ENCODE measurements around the gene TSACC. TPM values are rescaled to one million over a fixed set of nuclear protein-coding genes. Genes with fewer than 3 reads are reported as not detected.
"Not testable (repeated sequence)": the region's sequence is repeated elsewhere in the genome, so short reads cannot be mapped to it uniquely, and the experiment has no call there.

The TSACC gene
- total and polyA plus RNA-seq, 8 donors: 0.98 TPM; not detected in 7

DNA sequence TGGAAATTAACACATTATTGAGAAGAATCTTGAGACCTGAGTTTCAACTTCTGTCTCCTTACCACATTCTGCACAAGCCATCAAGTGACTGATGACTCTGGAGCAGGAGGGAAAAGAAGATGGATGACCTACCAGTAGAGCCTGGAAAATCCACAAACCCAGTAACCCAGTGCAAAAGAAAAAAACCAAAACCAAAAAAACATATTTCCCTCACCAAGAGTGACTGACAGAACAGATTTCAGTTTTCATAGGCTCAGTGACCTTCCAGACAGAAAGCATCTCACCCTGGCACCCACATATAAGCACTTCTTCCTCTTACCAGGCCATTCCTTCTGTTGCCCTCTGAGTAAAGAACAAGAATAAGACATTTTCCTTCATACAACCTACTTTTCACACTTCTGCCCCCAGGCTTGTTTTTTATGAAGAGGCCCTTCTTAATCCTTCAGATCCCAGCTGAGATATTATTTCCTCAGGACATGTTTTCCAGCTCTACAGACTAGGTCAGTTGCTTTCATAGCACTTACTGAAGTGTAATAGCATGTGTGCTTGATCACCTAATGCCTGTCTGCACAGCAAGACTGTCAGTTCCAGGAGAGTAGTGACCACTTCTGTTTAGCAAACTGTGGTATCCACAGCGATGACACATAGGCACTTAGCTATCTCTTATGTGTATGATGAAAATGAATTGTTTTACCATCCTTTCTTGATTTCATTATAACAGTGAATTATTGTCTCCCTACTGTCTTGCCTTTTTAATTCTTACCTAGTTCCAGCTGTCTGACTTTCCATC lies 4.0 kb downstream of the TSACC start:
- Histone ChIP-seq H3K27ac (no peak overlapping the region), H3K4me3 (no peak overlapping the region), H3K27me3 (peaks cover 0 to 7% (median 0%) of the 10 kb centered on the region in 3 donors), H3K9me3 (no peaks in the 10 kb centered on the region), H3K36me3 (no peaks in the 10 kb centered on the region), H3K4me1 (peaks cover 1 to 2% (median 2%) of the 10 kb centered on the region in 4 donors)
- intact Hi-C loops (cut with DNase I; ENCODE audit: low total_unique reads): no loop called here
- TF ChIP-seq, protein P1, sequence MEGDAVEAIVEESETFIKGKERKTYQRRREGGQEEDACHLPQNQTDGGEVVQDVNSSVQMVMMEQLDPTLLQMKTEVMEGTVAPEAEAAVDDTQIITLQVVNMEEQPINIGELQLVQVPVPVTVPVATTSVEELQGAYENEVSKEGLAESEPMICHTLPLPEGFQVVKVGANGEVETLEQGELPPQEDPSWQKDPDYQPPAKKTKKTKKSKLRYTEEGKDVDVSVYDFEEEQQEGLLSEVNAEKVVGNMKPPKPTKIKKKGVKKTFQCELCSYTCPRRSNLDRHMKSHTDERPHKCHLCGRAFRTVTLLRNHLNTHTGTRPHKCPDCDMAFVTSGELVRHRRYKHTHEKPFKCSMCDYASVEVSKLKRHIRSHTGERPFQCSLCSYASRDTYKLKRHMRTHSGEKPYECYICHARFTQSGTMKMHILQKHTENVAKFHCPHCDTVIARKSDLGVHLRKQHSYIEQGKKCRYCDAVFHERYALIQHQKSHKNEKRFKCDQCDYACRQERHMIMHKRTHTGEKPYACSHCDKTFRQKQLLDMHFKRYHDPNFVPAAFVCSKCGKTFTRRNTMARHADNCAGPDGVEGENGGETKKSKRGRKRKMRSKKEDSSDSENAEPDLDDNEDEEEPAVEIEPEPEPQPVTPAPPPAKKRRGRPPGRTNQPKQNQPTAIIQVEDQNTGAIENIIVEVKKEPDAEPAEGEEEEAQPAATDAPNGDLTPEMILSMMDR (IDR thresholded peaks at IDR 0.05): no peak
- TF ChIP-seq EP300 (IDR thresholded peaks at IDR 0.05) (no peak), POLR2AphosphoS5 (IDR thresholded peaks at IDR 0.05) (no peak), POLR2A (IDR thresholded peaks at IDR 0.05) (no peak)
- no peak for DNase-seq
- 88 to 97% (median 94%) methylated on average over 1 of the region's 1 CpG for WGBS, 5 donors

GRCh38 chr1:156344409-156344808 lies 6.1 kb downstream of the TSACC start:
- WGBS, 5 donors: 36 to 61% (median 51%) methylated on average over 3 of the region's 3 CpGs
- TF ChIP-seq, protein P1 (IDR thresholded peaks at IDR 0.05): no peak
- H3K27ac ChIP-seq: no peak overlapping the region
- H3K9me3 ChIP-seq: no peaks in the 10 kb centered on the region
- H3K27me3 ChIP-seq: peaks cover 0 to 7% (median 0%) of the 10 kb centered on the region in 3 donors
- no peaks in the 10 kb centered on the region for H3K36me3 ChIP-seq
- DNase-seq: no peak
- H3K4me1 ChIP-seq: no peaks in the 10 kb centered on the region
- intact Hi-C loops (cut with DNase I; ENCODE audit: low total_unique reads): no loop called here
- H3K4me3 ChIP-seq: no peak overlapping the region

DNA sequence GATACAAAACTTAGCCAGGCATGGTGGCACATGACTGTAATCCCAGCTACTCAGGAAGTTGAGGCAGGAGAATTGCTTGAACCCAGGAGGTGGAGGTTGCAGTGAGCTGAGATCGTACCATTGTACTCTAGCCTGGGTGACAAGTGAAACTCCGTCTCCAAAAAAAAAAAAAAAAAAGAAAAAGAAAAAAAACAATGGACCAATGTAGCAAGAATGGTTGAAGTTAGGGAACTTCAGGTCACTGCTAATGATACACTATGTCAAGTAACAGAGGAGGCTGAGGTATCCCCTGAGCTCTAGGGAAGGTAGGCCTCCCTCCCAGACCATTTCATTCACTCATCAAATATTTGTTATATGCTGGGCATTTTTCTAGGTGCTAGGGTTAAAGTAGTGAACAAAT lies 7.7 kb downstream of the TSACC start:
- H3K27ac ChIP-seq; DNase-seq; H3K36me3 ChIP-seq; intact Hi-C loops (cut with DNase I; ENCODE audit: low total_unique reads); H3K27me3 ChIP-seq; H3K9me3 ChIP-seq; H3K4me3 ChIP-seq; H3K4me1 ChIP-seq: not testable (repeated sequence)
- 83 to 100% (median 93%) methylated on average over 2 of the region's 2 CpGs for WGBS, 5 donors

DNA sequence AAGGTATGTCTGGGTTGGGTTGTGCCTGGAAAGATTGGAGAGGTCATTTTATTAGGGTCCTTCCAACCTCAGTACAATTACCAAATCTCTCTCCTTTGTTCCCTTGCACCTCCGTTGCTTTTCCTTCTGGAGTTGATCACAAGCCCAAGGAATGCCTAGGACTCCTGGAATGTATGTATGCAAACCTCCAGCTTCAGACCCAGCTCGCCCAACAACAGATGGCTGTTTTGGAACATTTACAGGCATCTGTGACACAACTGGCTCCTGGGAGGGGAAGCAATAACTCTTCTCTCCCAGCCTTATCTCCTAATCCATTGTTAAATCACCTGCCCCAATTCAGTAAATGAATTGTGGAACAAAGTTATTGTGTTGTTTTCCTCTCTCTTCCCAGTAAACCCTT lies 8.3 kb downstream of the TSACC start:
- TF ChIP-seq, protein P1 (IDR thresholded peaks at IDR 0.05): no peak
- no peak for TF ChIP-seq EP300 (IDR thresholded peaks at IDR 0.05)
- TF ChIP-seq POLR2A (IDR thresholded peaks at IDR 0.05): no peak
- TF ChIP-seq POLR2AphosphoS5 (IDR thresholded peaks at IDR 0.05): no peak
- H3K36me3 ChIP-seq: no peaks in the 10 kb centered on the region
- H3K9me3 ChIP-seq: no peaks in the 10 kb centered on the region
- H3K27me3 ChIP-seq: peaks cover 0 to 7% (median 0%) of the 10 kb centered on the region in 3 donors
- H3K4me1 ChIP-seq: no peaks in the 10 kb centered on the region
- H3K27ac ChIP-seq: no peak overlapping the region
- WGBS, 5 donors: 42 to 63% (median 58%) methylated on average over 2 of the region's 2 CpGs
- intact Hi-C loops (cut with DNase I; ENCODE audit: low total_unique reads): no loop called here
- no peak for DNase-seq
- no peak overlapping the region for H3K4me3 ChIP-seq

DNA sequence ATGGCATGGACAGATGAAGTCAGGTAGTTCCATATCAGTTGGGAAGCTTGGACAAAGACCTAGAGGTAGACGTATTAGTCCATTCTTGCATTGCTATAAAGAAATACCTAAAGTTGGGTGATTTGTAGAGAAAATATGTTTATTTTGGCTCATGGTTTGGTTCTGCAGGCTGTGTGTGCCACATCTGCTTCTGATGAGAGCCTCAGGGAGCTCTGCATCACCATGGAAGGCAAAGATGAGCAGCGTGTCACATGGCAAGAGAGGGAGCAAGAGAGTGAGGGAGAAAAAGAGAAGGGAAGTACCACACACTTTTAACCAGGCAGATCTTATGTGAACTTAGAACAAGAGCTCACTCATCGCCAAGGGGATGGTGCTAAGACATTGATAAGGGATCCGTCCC lies 9.0 kb downstream of the TSACC start:
- WGBS, 5 donors: 84 to 91% (median 85%) methylated on average over 4 of the region's 4 CpGs
- no peak for DNase-seq

DNA sequence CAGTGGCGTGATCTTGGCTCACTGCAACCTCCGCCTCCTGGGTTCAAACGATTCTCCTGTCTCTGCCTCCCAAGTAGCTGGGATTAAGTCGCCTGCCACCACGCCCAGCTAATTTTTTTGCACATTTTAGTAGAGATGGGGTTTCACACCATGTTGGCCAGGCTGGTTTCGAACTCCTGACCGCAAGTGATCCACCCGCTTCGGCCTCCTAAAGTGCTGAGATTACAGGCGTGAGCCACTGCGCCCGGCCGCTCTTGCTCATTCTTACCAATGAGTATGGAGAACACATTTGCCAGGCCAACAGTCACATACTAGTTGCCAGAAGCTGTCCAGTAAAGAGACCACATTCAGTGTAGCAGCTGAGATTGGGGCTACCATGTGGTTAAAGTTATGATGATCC lies 14.2 kb downstream of the TSACC start:
- H3K9me3 ChIP-seq; DNase-seq; H3K4me3 ChIP-seq; intact Hi-C loops (cut with DNase I; ENCODE audit: low total_unique reads); H3K36me3 ChIP-seq; H3K4me1 ChIP-seq; H3K27ac ChIP-seq: not testable (repeated sequence)
- WGBS, 5 donors: 90 to 95% (median 93%) methylated on average over 13 of the region's 13 CpGs
- peaks cover 0 to 27% (median 12%) of the 10 kb centered on the region in 3 donors for H3K27me3 ChIP-seq

More for the DNA sequence above, 9.0 kb downstream of the TSACC start:
- H3K27me3 ChIP-seq: peaks cover 0 to 7% (median 0%) of the 10 kb centered on the region in 3 donors
- H3K4me3 ChIP-seq: no peak overlapping the region
- intact Hi-C loops (cut with DNase I; ENCODE audit: low total_unique reads): no loop called here
- H3K9me3 ChIP-seq: no peaks in the 10 kb centered on the region
- H3K27ac ChIP-seq: no peak overlapping the region
- TF ChIP-seq EP300 (IDR thresholded peaks at IDR 0.05) (no peak), POLR2A (IDR thresholded peaks at IDR 0.05) (no peak), POLR2AphosphoS5 (IDR thresholded peaks at IDR 0.05) (no peak)
- TF ChIP-seq, protein P1 (IDR thresholded peaks at IDR 0.05): no peak
- H3K36me3 ChIP-seq: no peaks in the 10 kb centered on the region
- H3K4me1 ChIP-seq: no peaks in the 10 kb centered on the region

All from stomach (tissue), 9 donors.